ENCODE results near the gene C10orf90.

C10orf90 gene

DNA sequence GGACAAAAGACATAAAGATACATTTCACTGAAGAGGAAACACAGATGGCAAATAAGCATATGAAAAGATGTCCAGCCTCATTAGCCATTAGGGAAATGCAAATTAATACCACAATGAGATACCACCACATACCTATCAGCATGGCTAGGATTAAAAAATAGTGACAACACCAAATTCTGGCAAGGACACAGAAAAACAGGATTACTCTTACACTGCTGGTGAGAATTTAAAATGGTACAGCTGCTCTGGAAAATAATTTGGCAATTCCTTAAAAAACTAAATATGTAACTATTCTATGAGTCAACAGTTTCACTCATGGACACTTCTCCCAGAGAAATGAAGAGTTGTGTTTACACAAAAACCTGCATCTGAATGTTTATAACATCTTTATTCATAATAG is 121.1 kb downstream of the C10orf90 start:
- DNase-seq (ENCODE audit: low read depth in 2 of 2) = no peak

DNA sequence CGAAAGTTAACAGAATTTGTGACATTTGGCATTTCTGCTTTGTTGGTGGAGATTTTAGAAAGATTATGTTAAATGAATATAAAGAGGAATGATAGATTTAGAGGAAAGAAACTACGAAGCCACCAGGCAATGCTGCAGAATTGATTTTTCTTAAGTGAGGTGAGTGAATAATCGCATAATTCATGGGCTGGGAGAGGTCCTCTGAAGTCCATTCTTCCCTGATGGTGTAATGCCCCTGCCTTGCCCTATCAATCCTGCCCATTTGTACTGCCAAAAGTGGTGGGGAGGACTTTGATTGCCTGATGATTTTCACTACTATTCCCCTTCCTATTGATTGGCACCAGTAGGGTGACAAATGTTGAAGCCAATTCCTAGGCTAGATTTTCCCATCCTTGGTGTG is 125.9 kb downstream of the C10orf90 start:
- no peak for DNase-seq (ENCODE audit: low read depth in 2 of 2)

DNA sequence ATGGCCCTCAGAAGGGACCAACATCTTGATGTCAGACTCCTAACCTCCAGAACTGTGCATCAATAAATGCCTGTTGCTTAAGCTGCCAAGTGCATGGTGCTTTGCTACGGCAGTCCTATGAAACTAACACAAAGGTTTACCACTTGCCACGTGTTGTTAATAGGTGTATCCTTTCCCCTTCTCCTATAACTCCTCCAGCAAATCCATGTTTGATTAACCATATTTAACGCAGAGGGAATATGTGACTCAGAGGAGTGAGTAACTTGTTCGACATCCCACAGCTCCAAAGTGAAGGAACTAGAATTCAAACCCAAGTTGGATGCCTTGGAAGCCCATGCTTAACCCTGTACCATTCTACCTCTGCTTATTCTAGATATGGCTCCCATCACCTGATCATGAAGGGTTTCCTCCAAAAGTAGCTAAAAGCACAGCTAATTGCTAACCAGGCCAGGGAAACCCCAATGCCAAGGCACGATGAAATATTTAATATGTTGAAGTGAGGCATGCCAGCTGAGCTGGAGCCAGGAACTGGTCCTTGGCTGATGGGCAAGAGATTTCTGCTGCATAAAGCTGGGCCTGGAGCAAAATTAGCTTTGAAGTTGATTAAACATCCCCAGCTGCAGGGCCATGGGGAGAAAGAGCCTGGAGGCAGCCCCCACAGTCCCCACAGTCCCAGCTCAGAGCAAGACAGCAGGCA is 131.9 kb downstream of the C10orf90 start:
- DNase-seq (ENCODE audit: low read depth in 2 of 2) = no peak

DNA sequence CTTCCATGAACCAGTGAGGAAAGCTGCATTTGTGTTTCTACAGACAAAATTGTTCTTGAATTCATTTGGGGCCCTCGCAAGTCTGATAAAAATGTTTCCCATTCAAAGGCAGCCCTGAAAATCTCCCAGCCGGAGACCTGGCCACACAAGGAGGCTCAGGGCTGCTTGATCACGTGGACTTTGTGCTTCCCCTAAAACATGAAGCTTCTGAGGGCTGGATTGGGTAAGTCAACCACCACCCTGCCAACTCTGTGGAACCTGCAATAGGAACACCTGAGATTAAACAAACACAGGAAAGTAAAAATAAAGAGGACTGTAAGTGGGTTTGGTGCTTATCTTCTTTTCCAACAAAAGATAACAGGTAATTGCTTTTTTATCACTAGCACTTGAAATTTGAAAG is 133.8 kb downstream of the C10orf90 start:
- no peak for DNase-seq (ENCODE audit: low read depth in 2 of 2)

DNA sequence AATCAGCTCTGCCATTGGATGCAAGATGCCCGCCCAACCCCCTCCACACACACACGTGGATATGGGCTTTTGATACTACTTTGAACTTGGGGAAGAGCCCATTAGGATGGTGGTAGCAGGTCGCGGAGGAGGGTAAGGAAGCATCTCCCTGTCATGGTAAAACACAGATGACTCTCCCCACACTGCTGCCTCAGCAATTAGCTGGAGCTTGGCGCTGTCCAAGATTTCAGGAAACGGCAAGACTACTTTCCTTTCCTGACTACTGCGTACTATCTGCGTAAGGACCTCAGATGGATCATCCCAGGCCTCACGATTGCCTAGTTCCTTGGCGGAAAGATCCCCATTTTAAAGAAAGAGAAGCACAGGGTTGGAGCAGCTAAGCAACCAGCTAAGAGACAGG is 134.3 kb downstream of the C10orf90 start:
- DNase-seq (ENCODE audit: low read depth in 2 of 2) = no peak

DNA sequence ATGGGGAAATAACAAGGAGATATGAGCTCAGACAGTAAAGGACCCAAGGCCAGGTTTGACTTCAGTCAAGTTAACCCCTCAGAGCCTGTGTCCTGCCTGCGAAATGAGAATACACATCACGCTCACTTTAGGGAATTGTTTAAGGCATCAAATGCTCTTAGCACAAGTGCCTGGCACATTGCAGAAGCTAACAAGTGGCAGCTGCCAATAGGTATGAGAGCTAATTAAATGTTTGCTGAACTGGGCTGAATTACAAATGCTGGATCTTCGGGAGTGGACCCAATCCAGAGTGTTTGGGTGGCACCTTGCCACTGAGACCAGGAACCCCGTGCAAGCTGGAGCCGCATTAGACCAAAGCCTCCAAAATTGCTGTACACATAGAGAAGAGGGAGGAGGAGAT is 136.8 kb downstream of the C10orf90 start:
- no peak for DNase-seq (ENCODE audit: low read depth in 2 of 2)

DNA sequence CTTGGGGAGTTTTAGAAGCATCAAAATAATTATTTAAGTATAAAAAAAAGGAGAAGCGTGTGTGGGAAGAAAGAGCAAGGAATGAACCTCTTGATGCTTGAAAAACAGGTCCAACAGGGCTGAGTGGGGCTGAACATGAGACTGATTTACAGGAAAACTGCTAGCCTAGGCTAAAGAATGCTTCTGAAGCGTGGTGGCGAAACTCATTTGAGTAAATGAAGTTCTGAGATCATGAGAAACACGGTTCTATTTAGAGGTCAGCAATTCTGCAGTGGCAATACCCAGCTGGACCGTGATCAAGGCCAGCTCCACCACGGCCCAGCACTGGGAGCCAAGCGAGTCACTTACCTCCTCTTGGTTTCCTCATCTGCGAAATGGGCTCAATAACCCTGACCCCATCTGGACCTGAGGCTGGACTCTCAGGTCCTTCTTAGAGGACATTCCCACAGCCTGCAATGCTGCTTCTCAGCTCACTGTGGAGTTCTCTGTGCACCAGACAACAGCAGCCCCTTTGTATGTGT is 142.1 kb downstream of the C10orf90 start:
- no peak for DNase-seq (ENCODE audit: low read depth in 2 of 2)

DNA sequence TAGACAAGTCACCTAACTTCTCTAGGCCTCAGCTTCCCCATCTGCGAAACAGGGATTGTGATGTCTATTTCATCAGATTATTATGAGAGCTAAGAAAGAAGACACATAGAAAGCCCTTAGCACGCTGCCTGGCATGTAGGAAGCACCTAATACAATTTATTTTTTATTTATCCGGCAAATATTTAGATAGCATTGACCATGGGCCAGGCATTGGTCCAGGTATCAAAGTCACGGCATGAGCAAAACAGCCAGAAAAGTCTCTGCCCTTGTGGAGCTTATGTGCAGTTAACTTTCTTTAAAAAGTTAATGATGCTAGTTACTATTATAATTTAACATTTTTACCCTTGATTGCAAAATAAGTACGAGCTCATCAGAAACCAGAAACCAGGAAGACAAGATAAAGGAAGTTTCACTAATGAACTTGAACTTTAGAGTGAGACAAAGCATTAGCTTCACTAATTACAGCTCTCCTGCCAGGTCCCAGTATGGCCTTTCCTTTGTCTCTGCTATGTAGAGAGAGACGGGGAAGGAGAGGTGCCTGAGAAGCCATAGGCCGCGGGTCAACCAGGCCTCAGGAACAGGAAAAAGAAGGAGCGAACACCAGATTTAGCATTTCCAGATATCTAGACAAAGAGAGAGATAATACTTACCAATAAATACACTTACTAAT is 142.7 kb downstream of the C10orf90 start:
- no peak for DNase-seq (ENCODE audit: low read depth in 2 of 2)

DNA sequence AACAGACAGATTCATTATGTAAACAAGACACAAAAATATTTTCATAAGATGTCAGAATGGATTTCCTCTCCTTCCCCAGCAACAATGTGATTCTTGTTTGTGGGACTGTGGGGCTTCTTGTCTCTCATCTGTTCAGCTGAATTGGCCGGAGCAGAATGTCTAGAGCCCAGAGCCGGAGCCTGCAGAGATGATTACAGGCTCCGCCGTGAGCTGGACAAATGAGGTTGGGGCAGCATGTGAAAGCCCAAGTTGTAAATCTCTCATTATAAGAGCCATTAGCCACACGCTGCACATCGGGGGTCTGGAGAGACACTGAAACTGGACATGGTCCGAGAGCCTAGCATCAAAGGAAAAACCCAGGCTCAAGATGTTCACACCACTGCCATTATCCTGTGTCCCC is 145.2 kb downstream of the C10orf90 start:
- no peak for DNase-seq (ENCODE audit: low read depth in 2 of 2)

DNA sequence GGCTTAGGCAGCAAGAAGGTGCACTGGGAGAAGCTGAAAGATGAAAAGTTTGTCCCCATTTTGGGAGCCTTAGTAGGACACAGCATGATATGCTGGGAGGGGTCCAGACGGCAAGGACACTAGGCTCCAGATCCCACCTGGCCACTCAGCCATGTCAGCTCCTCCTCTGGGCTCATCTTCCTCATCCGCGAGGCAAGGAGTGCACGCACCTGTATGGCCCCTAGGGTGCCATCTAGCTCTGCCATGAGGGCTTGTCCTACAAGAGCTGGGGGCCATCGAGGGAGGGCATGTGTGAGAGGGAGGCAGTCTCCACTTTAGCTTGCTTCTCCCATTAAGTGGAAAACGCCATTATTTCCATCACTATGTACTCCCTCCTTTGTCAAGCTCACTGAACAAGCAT is 146.0 kb downstream of the C10orf90 start:
- DNase-seq (ENCODE audit: low read depth in 2 of 2) = no peak

DNA sequence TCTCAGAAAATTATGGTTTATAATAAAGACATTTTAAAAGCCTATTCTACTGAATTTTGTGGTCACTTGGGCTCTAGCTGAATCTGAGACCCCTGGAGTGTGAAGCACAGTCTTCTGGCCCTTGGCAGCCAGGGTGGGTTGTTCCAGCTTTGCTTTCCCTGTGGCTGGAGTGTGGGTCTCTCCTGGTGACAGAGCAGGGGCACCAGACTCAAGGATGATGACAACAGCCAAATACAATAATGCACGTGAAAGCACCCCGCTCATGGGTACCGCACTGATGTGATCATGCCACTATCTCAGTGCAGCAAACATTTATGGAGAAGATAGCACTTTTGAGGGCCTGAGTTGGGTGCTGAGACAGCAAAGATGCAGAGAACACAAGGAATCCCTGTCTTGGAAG is 147.4 kb downstream of the C10orf90 start:
- DNase-seq (ENCODE audit: low read depth in 2 of 2) = no peak

DNA sequence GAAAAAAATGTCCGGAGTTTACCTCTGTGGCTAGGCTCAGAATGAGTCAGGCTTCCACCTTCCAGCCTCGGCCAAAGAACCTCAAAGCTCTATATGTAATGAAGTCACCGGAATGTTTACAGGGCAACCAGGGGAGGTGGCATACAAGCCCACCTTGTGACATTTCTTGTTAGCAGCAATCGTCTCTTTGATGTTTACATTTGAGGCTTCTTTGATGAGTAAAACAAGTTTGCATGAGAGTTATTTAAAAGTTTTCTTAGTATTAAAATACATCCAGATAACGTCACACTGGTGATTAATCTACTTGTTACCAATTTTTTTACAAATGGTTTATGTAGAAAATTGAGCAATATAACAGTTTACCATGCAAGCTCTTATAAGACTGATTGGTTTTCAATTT is 149.1 kb downstream of the C10orf90 start:
- no peak for DNase-seq (ENCODE audit: low read depth in 2 of 2)

DNA sequence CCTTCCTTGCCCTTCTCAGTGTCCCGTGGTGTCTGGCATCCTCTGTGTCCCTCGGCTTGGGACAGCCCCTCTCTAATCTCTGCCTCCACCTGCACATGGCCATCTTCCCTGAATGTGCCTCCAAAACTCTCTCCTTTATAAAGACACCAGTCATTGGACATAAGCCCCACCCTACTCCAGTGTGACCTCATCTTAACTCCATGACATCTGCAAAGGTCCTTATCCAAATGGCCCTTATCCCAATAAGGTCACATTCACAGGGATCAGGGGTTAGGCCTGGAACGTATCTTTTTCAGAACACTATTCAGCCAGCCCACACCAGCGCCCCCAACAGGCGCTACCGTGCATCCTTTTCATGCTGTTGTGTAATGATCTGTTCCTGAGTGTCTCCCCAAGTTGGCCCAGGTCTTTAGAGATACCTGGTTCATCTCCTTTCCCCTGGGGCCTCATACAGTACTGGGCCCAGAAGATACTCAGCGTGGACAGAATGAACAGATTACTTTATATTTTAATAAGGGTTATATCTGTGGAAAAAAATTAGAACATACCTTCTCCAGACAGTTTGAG is 149.7 kb downstream of the C10orf90 start:
- no peak for DNase-seq (ENCODE audit: low read depth in 2 of 2)

DNA sequence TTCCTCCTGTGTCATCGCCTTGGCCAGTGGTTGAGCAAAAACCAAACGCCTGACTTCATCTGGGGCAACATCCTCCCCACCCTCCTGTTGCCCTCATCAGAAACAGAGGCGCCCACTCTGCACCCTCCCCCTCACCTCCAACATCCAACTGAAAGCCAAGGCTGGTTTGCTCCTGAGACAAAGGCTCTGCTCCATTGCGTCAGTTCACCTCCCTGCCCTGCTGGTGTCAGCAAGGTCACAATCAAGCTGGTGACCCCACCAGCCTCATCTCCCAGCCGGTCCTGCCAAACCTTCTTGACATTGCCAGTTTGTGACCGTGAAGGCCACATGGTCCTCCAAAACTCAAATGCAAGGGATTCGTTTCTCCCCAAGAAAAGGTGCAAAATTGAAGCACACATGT is 150.5 kb downstream of the C10orf90 start:
- DNase-seq (ENCODE audit: low read depth in 2 of 2) = no peak

DNA sequence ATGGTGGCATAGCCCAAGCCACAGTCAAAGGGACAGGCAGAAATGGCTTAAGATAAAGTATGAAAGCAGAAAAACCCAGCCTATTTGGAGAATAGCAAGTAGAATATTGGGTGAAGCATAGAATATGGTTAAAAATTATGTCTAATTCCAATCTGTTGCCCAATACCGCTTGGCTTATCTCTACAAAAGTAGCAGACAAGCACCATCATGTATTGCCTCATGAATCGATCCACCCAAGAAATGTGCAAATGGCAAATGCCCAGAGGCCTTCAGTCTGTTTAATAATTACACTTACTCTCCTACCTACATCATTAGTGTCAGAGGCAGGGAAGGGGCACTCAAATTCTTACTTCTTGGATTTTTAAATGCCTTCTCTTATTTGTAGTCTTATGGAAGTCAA is 151.3 kb downstream of the C10orf90 start:
- DNase-seq (ENCODE audit: low read depth in 2 of 2) = no peak

DNA sequence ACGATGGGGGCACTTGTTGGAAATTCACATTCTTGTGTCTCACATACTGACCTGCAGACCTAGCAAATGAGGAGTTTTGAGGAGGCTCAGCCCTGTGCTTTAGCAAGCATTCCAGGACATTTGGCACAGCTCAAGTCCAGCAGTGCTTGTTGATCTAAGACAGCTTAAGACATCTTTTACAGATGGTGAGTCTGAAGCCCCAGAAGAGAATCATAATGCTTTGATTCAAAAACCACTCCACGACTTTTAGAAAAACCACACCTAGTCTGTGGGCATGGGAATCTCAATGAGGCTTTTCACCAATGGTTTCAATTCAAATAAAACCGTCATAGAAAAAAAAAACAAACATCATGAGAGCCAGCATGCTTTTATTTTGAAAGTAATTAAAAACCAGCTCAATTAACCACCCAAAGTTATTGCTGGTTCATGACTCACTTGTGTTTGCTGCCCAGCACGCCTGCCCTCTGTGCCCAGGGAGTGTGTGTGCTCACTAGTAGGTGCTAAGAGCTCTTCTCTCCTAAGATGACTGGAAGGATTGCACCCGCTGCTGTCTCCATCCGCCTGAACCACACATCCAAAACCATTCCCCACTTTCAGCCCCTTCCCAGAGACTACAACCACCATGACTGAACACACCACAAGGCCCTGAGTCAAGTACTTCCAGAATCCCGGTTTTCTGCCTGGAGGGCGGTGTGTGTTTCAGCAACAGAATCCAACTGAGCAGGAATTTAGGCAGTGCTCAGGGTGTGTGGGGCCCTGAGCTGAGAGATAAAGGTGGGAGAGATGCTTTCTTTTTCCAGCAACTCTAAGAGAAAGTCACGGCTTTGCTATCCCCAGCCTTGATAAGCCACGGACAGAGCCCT is 152.0 kb downstream of the C10orf90 start:
- no peak for DNase-seq (ENCODE audit: low read depth in 2 of 2)

DNA sequence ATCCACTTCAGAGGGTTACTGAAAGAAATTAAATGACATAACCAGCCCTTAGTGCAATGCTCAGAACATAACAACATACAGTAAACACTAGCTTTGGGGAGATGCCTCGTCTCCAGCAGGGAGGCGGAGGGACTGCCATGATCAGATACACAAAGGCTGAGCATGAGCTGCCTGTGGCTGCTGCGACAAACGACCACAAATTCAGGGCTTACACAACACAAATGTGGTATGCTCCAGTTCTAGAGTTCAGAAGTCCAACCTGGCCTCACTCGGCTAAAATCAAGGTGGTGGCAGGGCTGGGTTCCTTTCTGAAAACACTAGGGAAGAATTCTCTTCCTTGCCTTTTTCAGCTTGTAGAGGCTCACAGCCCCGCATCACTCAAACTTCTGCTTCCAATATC is 154.0 kb downstream of the C10orf90 start:
- no peak for DNase-seq (ENCODE audit: low read depth in 2 of 2)

DNA sequence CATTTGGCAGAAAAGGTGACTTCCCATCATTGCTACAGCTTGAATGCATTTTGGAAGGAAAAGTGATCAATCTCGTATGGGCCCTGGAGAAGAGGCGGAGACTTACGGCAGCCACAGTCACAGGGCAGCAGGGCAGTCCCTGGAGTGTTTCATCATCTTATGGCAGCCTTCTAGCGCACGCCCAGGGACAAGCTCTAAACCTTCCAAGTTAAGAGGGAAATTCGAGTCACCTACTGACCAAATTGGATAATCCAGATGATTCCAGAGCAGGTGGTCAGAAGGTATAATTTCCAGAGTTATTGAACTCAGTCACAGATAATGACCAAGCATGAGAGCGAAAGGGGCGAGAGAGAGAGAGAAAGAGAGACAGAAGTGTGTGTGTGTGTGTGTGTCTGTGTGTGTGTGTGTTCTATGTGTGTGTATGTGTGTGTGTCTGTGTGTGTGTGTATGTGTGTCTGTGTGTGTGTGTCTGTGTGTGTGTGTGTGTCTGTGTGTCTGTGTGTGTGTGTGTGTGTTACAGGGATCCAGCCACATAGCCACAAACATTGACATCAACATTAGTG is 158.5 kb downstream of the C10orf90 start:
- DNase-seq (ENCODE audit: low read depth in 2 of 2) = no peak

DNA sequence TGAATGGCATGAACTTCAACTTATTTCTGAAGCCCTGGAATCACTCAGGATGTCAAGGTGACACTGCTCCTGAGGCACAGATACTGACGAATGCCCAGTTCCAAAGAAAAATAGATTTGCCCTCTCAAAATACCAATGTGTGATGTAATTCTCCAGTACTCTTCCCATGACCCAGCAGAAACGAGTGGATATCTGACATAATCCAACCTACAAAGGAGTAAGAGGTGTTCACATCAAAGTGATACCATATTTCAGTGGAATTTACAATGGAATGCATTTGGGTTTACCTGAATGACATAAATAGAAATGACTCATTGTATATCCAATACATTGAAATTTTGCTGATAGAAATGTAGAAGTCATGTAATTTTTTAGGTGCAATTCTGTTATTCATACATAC is 161.3 kb downstream of the C10orf90 start:
- DNase-seq (ENCODE audit: low read depth in 2 of 2) = no peak

DNA sequence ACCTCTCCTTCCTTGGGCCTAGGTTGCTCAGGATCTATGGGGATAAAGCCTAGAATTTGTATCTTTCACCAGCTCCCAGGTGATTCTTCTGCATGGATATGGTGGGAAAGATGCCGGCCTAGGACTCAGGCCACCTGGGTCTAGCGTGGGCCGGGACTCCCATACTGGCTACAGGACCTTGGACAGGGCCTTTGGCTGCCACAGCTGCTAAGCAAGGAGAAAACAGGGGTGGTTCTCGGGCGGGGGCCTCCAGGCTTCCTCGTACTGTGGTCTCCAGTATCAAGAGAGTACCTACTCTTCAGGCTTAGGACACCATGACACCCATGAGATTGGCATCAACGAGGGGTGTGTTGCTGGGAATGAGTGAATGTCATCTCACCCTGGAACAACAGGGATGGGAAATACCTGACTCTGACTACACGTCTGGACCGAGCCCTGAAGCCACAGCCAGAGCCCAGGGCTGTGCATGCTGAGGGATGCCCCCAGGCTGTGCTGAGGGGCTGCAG is 161.9 kb downstream of the C10orf90 start:
- DNase-seq (ENCODE audit: low read depth in 2 of 2) = no peak

DNA sequence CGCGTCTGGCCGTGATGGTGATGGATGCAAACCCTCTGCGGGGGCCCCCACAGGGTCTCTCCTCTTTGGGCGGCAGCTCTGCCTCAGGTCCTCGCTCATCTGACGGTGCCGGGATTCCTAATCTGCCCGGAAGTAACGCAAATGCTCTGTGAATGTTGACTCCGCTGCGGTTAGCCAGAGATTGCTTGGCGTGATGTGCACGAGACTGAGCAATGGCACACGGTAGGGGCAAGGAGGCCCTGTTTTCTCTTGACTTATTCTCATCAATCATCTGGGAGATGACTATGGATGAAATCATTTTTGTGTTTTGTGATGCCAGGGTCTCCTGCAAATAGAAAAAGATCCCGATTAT is 165.8 kb downstream of the C10orf90 start:
- no peak for DNase-seq (ENCODE audit: low read depth in 2 of 2)
